H1 (cell line): ENCODE results near the gene LLPH. TPM values are rescaled to one million over a fixed set of nuclear protein-coding genes. Genes with fewer than 3 reads are reported as not detected.
A peak's percentile ranks its signal among the peaks of the same experiment; 100 is the strongest.

Experiments
- CTCF ChIA-PET: fragments of 300-600 bp; sonication (Branson Sonifier 250); formaldehyde crosslinking; loops from one replicate; lab custom pipeline; 2021; ENCODE audit not compliant: partially characterized antibody; lab: Charles Lee
- POLR2A ChIA-PET: fragments of 300-600 bp; sonication (Branson Sonifier 250); formaldehyde crosslinking; loops from one replicate; lab custom pipeline; 2021; ENCODE audit warnings: inconsistent platforms; ENCODE audit not compliant: partially characterized antibody; lab: Charles Lee
- DNase-seq, 2 experiments: peaks; one replicate each; pipeline versions ENCODE4 v3.0.0 to v3.0.0-alpha.2; 2010 to 2022; ENCODE audit warnings: low spot score in 2 of 2, low read depth in 1 of 2, mixed read lengths in 1 of 2
- FAIRE-seq: peaks from 2 replicates; lab custom pipeline; 2011; peaks lifted over from hg19 to GRCh38; lab: Jason Lieb, UNC
- H2AFZ ChIP-seq: 2 replicates; pipeline ENCODE4 v1.8.1; 2012; ENCODE audit warnings: low read length, inconsistent platforms
- H2AK5ac ChIP-seq: 2 replicates; pipeline ENCODE4 v1.6.1; 2013; ENCODE audit warnings: low read depth, low read length
- H2BK120ac ChIP-seq: replicated peaks from 2 replicates; pipeline ENCODE3; 2013; ENCODE audit warnings: low read depth, low read length, inconsistent platforms
- H2BK12ac ChIP-seq: 2 replicates; pipeline ENCODE4 v1.6.1; 2013; ENCODE audit warnings: low read depth, low read length
- H2BK15ac ChIP-seq: 2 replicates; pipeline ENCODE4 v1.6.1; 2013; ENCODE audit warnings: low read length
- H2BK20ac ChIP-seq: 2 replicates; pipeline ENCODE4 v1.6.1; 2013; ENCODE audit warnings: low read length
- H2BK5ac ChIP-seq: 2 replicates; pipeline ENCODE4 v1.6.1; 2013; ENCODE audit warnings: low read depth, low read length
- H3K14ac ChIP-seq: 2 replicates; pipeline ENCODE4 v1.6.1; 2013; ENCODE audit warnings: inconsistent platforms; ENCODE audit not compliant: insufficient read length
- H3K18ac ChIP-seq: 2 replicates; pipeline ENCODE4 v1.6.1; 2013; ENCODE audit warnings: low read length; ENCODE audit errors: extremely low read depth
- H3K23ac ChIP-seq: 2 replicates; pipeline ENCODE4 v1.6.1; 2013; ENCODE audit warnings: inconsistent platforms; ENCODE audit not compliant: insufficient read length
- H3K23me2 ChIP-seq: 2 replicates; pipeline ENCODE4 v1.6.1; 2013; ENCODE audit warnings: low read depth, low read length
- H3K27ac ChIP-seq: 2 replicates; pipeline ENCODE4 v1.6.1; 2011; ENCODE audit warnings: low read depth, low read length, inconsistent platforms
- H3K27me3 ChIP-seq, 4 experiments: replicated peaks in 1 of 4; 1 replicate in 1 of 4; 2 replicates in 3 of 4; pipeline versions ENCODE4 v1.6.1 to v1.8.1; 2011 to 2013; ENCODE audit warnings: low read length in 3 of 4, mild to moderate bottlenecking in 3 of 4, inconsistent platforms in 2 of 4, mixed read lengths in 2 of 4, moderate library complexity in 1 of 4; ENCODE audit not compliant: control insufficient read depth in 3 of 4, insufficient read depth in 3 of 4; ENCODE audit errors: extremely low read depth in 1 of 4
- H3K36me3 ChIP-seq, 4 experiments: 2 replicates each; pipeline versions ENCODE4 v1.6.1 to v1.8.1; 2011 to 2013; ENCODE audit warnings: mild to moderate bottlenecking in 4 of 4, low read length in 3 of 4, moderate library complexity in 2 of 4, control low read depth in 1 of 4, inconsistent platforms in 1 of 4; ENCODE audit not compliant: insufficient read depth in 4 of 4, control insufficient read depth in 2 of 4
- H3K4ac ChIP-seq: replicated peaks from 2 replicates; pipeline ENCODE3; 2013; ENCODE audit warnings: low read length, low read depth, mixed read lengths, inconsistent platforms; ENCODE audit not compliant: insufficient read length
- H3K4me1 ChIP-seq, 4 experiments: replicated peaks in 1 of 4; 1 replicate in 1 of 4; 2 replicates in 3 of 4; pipeline versions ENCODE4 v1.6.1 to v1.8.1; 2011 to 2013; ENCODE audit warnings: low read length in 3 of 4, inconsistent platforms in 2 of 4, mixed read lengths in 1 of 4; ENCODE audit not compliant: insufficient read depth in 4 of 4, control insufficient read depth in 3 of 4
- H3K4me2 ChIP-seq, 2 experiments: 2 replicates each; pipeline versions ENCODE4 v1.6.1 to v1.8.1; 2011 to 2013; ENCODE audit warnings: low read depth in 2 of 2, low read length in 2 of 2, control low read depth in 1 of 2, inconsistent platforms in 1 of 2, mild to moderate bottlenecking in 1 of 2; ENCODE audit not compliant: insufficient read depth in 1 of 2
- H3K4me3 ChIP-seq, 4 experiments: fragments of 200-600, 300-600 bp in 1 of 4; sonication (generic), shearing (Covaris generic), sonication (Bioruptor Twin) in 1 of 4; 2 replicates each; pipeline versions ENCODE4 v1.5.1 to v1.8.1; 2011 to 2016; ENCODE audit warnings: low read length in 4 of 4, low read depth in 3 of 4, control low read depth in 2 of 4, inconsistent platforms in 2 of 4, mild to moderate bottlenecking in 2 of 4, mixed read lengths in 1 of 4, moderate library complexity in 1 of 4; ENCODE audit not compliant: insufficient read depth in 2 of 4; ENCODE audit errors: extremely low read depth in 1 of 4
- H3K56ac ChIP-seq: replicated peaks from 2 replicates; pipeline ENCODE3; 2013; ENCODE audit warnings: low read depth, mild to moderate bottlenecking, mixed read lengths, low read length, inconsistent platforms; ENCODE audit not compliant: insufficient read length
- H3K79me1 ChIP-seq: 2 replicates; pipeline ENCODE4 v1.6.1; 2013; ENCODE audit warnings: low read depth, low read length, control low read depth
- H3K79me2 ChIP-seq, 2 experiments: 2 replicates each; pipeline versions ENCODE4 v1.6.1 to v1.8.1; 2012 to 2013; ENCODE audit warnings: low read length in 2 of 2, mild to moderate bottlenecking in 2 of 2, inconsistent platforms in 1 of 2; ENCODE audit not compliant: insufficient read depth in 2 of 2, control insufficient read depth in 1 of 2
- H3K9ac ChIP-seq, 4 experiments: replicated peaks in 1 of 4; 1 replicate in 1 of 4; 2 replicates in 3 of 4; pipeline versions ENCODE4 v1.6.1 to v1.8.1; 2011 to 2013; ENCODE audit warnings: low read depth in 3 of 4, low read length in 3 of 4, control low read depth in 2 of 4, mild to moderate bottlenecking in 2 of 4, moderate library complexity in 2 of 4, inconsistent platforms in 1 of 4; ENCODE audit errors: extremely low read depth in 1 of 4
- H3K9me3 ChIP-seq, 2 experiments: 2 replicates each; pipeline versions ENCODE4 v1.6.1 to v1.8.1; 2012 to 2013; ENCODE audit warnings: mild to moderate bottlenecking in 2 of 2, moderate library complexity in 2 of 2, control low read depth in 1 of 2, inconsistent platforms in 1 of 2, low read depth in 1 of 2, low read length in 1 of 2, mixed read lengths in 1 of 2; ENCODE audit not compliant: insufficient read depth in 2 of 2
- H4K20me1 ChIP-seq, 2 experiments: replicated peaks in 1 of 2; 2 replicates each; pipeline versions ENCODE3 to v1.8.1; 2011 to 2013; ENCODE audit warnings: inconsistent platforms in 2 of 2, low read length in 2 of 2, mild to moderate bottlenecking in 1 of 2; ENCODE audit not compliant: insufficient read depth in 2 of 2, control insufficient read depth in 1 of 2
- H4K5ac ChIP-seq: 2 replicates; pipeline ENCODE4 v1.6.1; 2013; ENCODE audit warnings: low read length, low read depth, mixed read lengths, inconsistent platforms; ENCODE audit not compliant: insufficient read length
- H4K8ac ChIP-seq: 2 replicates; pipeline ENCODE4 v1.8.0; 2013; ENCODE audit warnings: mild to moderate bottlenecking, moderate library complexity, low read length, inconsistent platforms; ENCODE audit not compliant: insufficient read depth; ENCODE audit errors: extremely low read depth
- H4K91ac ChIP-seq: replicated peaks from 2 replicates; pipeline ENCODE3; 2013; ENCODE audit warnings: low read length, mixed read lengths, inconsistent platforms; ENCODE audit not compliant: insufficient read length
- JUND ChIP-seq: IDR thresholded peaks from 2 replicates; pipeline ENCODE4 v1.6.1; 2011; ENCODE audit warnings: mild to moderate bottlenecking, improper control_type of control experiment, low read length
- RAD21 ChIP-seq, 2 experiments: IDR thresholded peaks in 1 of 2; conservative IDR thresholded peaks in 1 of 2; 2 replicates each; pipeline ENCODE4 v1.6.1; 2011; ENCODE audit warnings: low read depth in 2 of 2, low read length in 2 of 2, improper control_type of control experiment in 1 of 2, inconsistent platforms in 1 of 2, mild to moderate bottlenecking in 1 of 2, moderate library complexity in 1 of 2
- RBBP5 ChIP-seq: IDR thresholded peaks from 2 replicates; pipeline ENCODE4 v1.7.1; 2012; ENCODE audit warnings: low read depth, mild to moderate bottlenecking, inconsistent platforms, low read length, moderate library complexity, borderline replicate concordance
- SP2 ChIP-seq: IDR thresholded peaks from 2 replicates; pipeline ENCODE4 v1.6.1; 2012; ENCODE audit warnings: mild to moderate bottlenecking, low read length, inconsistent platforms
- WGBS, 2 experiments: shearing (Covaris generic) in 1 of 2; methylation state at CpG; one replicate each; pipeline versions ENCODE4 v1.1.6 to v1.1.7; 2013 to 2015; ENCODE audit warnings: low lambda C conversion rate in 2 of 2, mixed read lengths in 2 of 2, inconsistent platforms in 1 of 2, low coverage in 1 of 2, missing lambda C conversion rate in 1 of 2; ENCODE audit not compliant: insufficient replicate concordance in 2 of 2, insufficient coverage in 1 of 2, insufficient read length in 1 of 2; ENCODE audit errors: extremely low coverage in 1 of 2, missing lambda C conversion rate in 1 of 2; 5-methylcytosine and 5-hydroxymethylcytosine counted together
- polyA plus RNA-seq, 7 experiments: library from polyadenylated mRNA; depleted of rRNA in 3 of 7; stranded (reverse) in 5 of 7; unstranded in 2 of 7; fragments of >200 nt in 5 of 7; fragments of 200-250 nt in 2 of 7; gene quantifications; 1 replicate in 5 of 7; 2 replicates in 1 of 7; 4 replicates in 1 of 7; pipeline versions ENCODE4 v1.2.1 to v1.2.3, GENCODE V29; 2011 to 2013; ENCODE audit warnings: missing spikeins in 2 of 7, mixed read lengths in 2 of 7
- total RNA-seq: library from RNA; stranded (reverse); fragmentation: NEBNext Ultra II Directional; extraction: Animal tissue kit (Norgen Biotek cat#: 25700); gene quantifications from 2 replicates; pipeline ENCODE4 v1.2.1, GENCODE V29; 2021
- TF ChIP-seq, protein P1 (sequence below), 3 experiments: IDR thresholded peaks; 1 replicate in 2 of 3; 2 replicates in 1 of 3; pipeline versions ENCODE4 v1.5.1 to v1.6.1; 2011; ENCODE audit warnings: low read length in 3 of 3, mild to moderate bottlenecking in 3 of 3, inconsistent platforms in 2 of 3, low read depth in 1 of 3, moderate library complexity in 1 of 3; ENCODE audit not compliant: insufficient read depth in 1 of 3; ENCODE audit errors: control extremely low read depth in 1 of 3

Gene LLPH
- total and polyA plus RNA-seq, 2 of the 8 experiments (the other 6 are each of a cell fraction or from before 2014, with no cell fraction given) = 2.3 to 31.3 TPM

DNA sequence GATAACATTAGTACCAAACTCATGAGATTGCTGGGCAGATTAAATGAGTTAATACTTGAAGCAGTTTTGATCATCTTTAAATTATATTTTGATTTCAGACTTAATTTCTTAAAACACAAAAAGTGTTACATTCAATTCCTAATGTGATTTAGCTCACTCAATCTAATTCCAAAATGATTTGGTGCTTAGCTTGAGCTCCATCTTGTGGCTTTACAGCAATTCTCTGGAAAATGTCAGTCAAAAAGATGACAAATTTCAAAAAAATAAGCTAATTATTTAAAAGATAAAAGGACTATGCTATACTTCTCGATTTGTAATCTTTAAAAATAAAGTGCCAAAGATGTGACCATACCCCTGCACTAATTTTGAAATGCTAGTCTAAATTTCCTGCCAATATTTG is 10.1 kb downstream of the LLPH start:
- H3K14ac ChIP-seq = no peak overlapping the region
- H4K5ac ChIP-seq = no peak overlapping the region
- peaks cover 0 to 28% (median 3%) of the 10 kb centered on the region in 4 experiments; a peak in 4 of 8 replicates for H3K36me3 ChIP-seq
- no peaks in the 10 kb centered on the region for H3K79me2 ChIP-seq
- no peak overlapping the region for H2BK5ac ChIP-seq
- H4K91ac ChIP-seq = no peak overlapping the region
- no peak overlapping the region for H3K4me3 ChIP-seq
- FAIRE-seq (no peak), DNase-seq (no peak)
- no peak overlapping the region for H2BK15ac ChIP-seq
- H3K56ac ChIP-seq = no peak overlapping the region
- H4K20me1 ChIP-seq = peaks cover 1 to 2% of the 10 kb centered on the region in 2 experiments
- no peak overlapping the region for H2BK120ac ChIP-seq
- H3K23ac ChIP-seq = no peak overlapping the region
- H3K27ac ChIP-seq = no peak overlapping the region
- H3K4me2 ChIP-seq = no peak overlapping the region
- H2BK20ac ChIP-seq = no peak overlapping the region
- H3K18ac ChIP-seq = no peak overlapping the region
- H3K4ac ChIP-seq = no peak overlapping the region
- H2AK5ac ChIP-seq = no peak overlapping the region
- H3K9me3 ChIP-seq = no peaks in the 10 kb centered on the region
- CTCF ChIA-PET = interaction anchor here (0.6 to 6.0 kb wide), 6 partner anchors 10 to 902 kb away, joined by 3 to 41 read pairs (median 3); no protein-coding TSS in a partner anchor
- TF ChIP-seq, protein P1, sequence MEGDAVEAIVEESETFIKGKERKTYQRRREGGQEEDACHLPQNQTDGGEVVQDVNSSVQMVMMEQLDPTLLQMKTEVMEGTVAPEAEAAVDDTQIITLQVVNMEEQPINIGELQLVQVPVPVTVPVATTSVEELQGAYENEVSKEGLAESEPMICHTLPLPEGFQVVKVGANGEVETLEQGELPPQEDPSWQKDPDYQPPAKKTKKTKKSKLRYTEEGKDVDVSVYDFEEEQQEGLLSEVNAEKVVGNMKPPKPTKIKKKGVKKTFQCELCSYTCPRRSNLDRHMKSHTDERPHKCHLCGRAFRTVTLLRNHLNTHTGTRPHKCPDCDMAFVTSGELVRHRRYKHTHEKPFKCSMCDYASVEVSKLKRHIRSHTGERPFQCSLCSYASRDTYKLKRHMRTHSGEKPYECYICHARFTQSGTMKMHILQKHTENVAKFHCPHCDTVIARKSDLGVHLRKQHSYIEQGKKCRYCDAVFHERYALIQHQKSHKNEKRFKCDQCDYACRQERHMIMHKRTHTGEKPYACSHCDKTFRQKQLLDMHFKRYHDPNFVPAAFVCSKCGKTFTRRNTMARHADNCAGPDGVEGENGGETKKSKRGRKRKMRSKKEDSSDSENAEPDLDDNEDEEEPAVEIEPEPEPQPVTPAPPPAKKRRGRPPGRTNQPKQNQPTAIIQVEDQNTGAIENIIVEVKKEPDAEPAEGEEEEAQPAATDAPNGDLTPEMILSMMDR (IDR thresholded peaks at IDR 0.05; ENCODE audit: control extremely low read depth in 1 of 3, insufficient read depth in 1 of 3, low read depth in 1 of 3, low read length in 3 of 3) = peak in 1 of 3 experiments; percentile 1; a peak in 1 of 4 replicates
- TF ChIP-seq RAD21 (IDR thresholded peaks at IDR 0.05 in 1 of 2, conservative IDR thresholded peaks at IDR 0.05 in 1 of 2; ENCODE audit: low read depth in 2 of 2, low read length in 2 of 2) (peak in 1 of 2 experiments; percentile 36; a peak in 3 of 4 replicates), JUND (no peak), SP2 (no peak), RBBP5 (no peak)
- TF ChIP-seq, all 59 proteins: peak for 2
- H3K4me1 ChIP-seq = no peaks in the 10 kb centered on the region
- no peak overlapping the region for H2BK12ac ChIP-seq
- H4K8ac ChIP-seq = no peak overlapping the region
- no peaks in the 10 kb centered on the region for H3K23me2 ChIP-seq
- POLR2A ChIA-PET = interaction anchor here (1.6 kb wide), 1 partner anchor 49 kb away, joined by 4 read pairs; the partner anchor contains the start of gene TMBIM4
- no peak overlapping the region for H3K9ac ChIP-seq
- no peaks in the 10 kb centered on the region for H3K79me1 ChIP-seq
- 67% methylated on average over 1 of the region's 1 CpG; no CpG with 5 or more reads in 1 of the 2 experiments for WGBS, 2 experiments
- no peaks in the 10 kb centered on the region for H3K27me3 ChIP-seq
- H2AFZ ChIP-seq = no peak overlapping the region
